Nephron progenitor cell (in vitro differentiated cells): ENCODE data around the gene FITM1.

Experiments
- DNase-seq: peaks from one replicate; pipeline ENCODE4 v3.0.0; 2021
- H3K27ac Mint-ChIP-seq: 2 replicates; pipeline ENCODE4 v1.8.0; 2021; ENCODE audit warnings: mild to moderate bottlenecking, moderate library complexity, mixed read lengths
- H3K27me3 Mint-ChIP-seq: 2 replicates; pipeline ENCODE4 v1.8.0; 2021; ENCODE audit warnings: mild to moderate bottlenecking, low read depth, mixed read lengths; ENCODE audit not compliant: poor library complexity
- H3K36me3 Mint-ChIP-seq: 2 replicates; pipeline ENCODE4 v1.8.0; 2021; ENCODE audit warnings: low read depth, mixed read lengths
- H3K4me1 Mint-ChIP-seq: 2 replicates; pipeline ENCODE4 v1.8.0; 2021; ENCODE audit warnings: mixed read lengths
- H3K4me3 Mint-ChIP-seq: 2 replicates; pipeline ENCODE4 v1.8.0; 2021; ENCODE audit warnings: mild to moderate bottlenecking, moderate library complexity, mixed read lengths
- H3K9me3 Mint-ChIP-seq: 2 replicates; pipeline ENCODE4 v1.8.0; 2021; ENCODE audit warnings: mild to moderate bottlenecking, moderate library complexity, mixed read lengths
- TF ChIP-seq, protein P1 (sequence below): fragments of 200-600 bp; sonication (generic); IDR thresholded peaks from 2 replicates; pipeline ENCODE4 v1.5.0; 2021; ENCODE audit warnings: antibody characterized with exemption

Gene FITM1

DNA sequence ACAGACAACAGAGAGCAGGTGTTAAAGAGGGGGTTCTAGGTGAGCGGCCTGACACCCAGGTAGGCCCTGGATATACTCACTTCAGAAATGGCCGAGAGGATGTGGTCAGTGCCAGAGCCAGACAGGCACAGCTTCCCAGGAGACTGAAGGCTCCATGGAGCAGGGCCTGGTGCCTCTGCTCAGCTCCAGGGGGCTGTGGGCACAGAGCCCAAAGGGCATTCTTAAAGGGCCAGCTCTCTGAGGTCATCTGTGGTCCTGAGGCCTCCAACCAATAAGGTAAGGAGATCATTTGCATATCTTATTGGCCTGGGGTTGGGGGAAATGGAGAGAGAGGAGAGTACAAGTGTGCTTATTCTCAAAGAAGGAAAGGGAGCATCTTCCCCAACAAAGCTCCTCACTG is 46.0 kb upstream of the FITM1 start:
- peaks cover 54% of the 10 kb centered on the region for H3K27me3 Mint-ChIP-seq
- H3K4me1 Mint-ChIP-seq, result peaks cover 44% of the 10 kb centered on the region
- H3K27ac Mint-ChIP-seq, result no peak overlapping the region
- no peaks in the 10 kb centered on the region for H3K9me3 Mint-ChIP-seq
- no peak overlapping the region for H3K4me3 Mint-ChIP-seq
- no peak for DNase-seq
- TF ChIP-seq, protein P1, sequence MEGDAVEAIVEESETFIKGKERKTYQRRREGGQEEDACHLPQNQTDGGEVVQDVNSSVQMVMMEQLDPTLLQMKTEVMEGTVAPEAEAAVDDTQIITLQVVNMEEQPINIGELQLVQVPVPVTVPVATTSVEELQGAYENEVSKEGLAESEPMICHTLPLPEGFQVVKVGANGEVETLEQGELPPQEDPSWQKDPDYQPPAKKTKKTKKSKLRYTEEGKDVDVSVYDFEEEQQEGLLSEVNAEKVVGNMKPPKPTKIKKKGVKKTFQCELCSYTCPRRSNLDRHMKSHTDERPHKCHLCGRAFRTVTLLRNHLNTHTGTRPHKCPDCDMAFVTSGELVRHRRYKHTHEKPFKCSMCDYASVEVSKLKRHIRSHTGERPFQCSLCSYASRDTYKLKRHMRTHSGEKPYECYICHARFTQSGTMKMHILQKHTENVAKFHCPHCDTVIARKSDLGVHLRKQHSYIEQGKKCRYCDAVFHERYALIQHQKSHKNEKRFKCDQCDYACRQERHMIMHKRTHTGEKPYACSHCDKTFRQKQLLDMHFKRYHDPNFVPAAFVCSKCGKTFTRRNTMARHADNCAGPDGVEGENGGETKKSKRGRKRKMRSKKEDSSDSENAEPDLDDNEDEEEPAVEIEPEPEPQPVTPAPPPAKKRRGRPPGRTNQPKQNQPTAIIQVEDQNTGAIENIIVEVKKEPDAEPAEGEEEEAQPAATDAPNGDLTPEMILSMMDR, result no peak
- no peaks in the 10 kb centered on the region for H3K36me3 Mint-ChIP-seq

GRCh38 chr14:24085215-24085614 is 45.2 kb upstream of the FITM1 start:
- peaks cover 42% of the 10 kb centered on the region for H3K4me1 Mint-ChIP-seq
- no peaks in the 10 kb centered on the region for H3K9me3 Mint-ChIP-seq
- no peaks in the 10 kb centered on the region for H3K36me3 Mint-ChIP-seq
- H3K27me3 Mint-ChIP-seq, result peaks cover 46% of the 10 kb centered on the region
- TF ChIP-seq, protein P1, result no peak
- H3K4me3 Mint-ChIP-seq, result no peak overlapping the region
- H3K27ac Mint-ChIP-seq, result peak overlapping the region; percentile 15
- no peak for DNase-seq

DNA sequence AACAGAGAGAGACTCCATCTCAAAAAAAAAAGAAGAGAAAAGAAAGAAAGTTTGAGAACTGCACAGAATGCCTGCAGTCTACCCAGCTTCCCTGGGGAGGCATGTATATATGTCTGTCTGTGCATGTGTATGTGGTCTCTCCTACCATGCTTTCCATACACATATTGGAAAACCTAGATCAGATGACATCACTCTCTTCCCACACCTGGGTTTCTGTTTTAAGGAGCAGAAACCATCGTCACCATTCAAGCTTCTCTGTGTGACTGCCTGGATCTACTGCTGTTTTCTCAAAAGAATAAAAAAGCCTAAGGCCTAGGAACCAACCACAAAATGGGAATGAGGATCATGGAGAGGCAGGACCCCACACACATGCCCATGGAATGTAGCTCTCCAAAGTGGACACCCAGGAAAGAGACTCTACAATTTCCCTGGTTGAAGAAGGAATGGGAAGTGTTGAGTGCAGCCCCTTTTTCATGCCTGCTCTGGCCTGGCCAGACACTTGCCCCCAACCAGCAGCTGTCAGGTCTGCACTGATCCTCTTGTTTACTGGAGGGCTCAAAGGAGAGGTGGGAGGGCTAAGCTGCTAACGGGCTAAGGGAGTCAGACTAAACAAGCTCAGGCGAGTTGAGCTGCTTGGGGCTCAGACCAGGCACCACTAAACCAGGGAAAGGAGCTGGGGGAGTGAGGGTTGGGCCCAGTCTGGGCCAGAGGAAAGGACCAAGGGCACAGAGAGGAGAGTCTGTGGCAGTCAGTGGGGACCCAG is 44.1 kb upstream of the FITM1 start:
- H3K9me3 Mint-ChIP-seq, result no peaks in the 10 kb centered on the region
- H3K27me3 Mint-ChIP-seq, result peaks cover 39% of the 10 kb centered on the region
- no peaks in the 10 kb centered on the region for H3K36me3 Mint-ChIP-seq
- H3K27ac Mint-ChIP-seq, result no peak overlapping the region
- DNase-seq, result no peak
- H3K4me3 Mint-ChIP-seq, result no peak overlapping the region
- TF ChIP-seq, protein P1, result no peak
- peaks cover 39% of the 10 kb centered on the region for H3K4me1 Mint-ChIP-seq

DNA sequence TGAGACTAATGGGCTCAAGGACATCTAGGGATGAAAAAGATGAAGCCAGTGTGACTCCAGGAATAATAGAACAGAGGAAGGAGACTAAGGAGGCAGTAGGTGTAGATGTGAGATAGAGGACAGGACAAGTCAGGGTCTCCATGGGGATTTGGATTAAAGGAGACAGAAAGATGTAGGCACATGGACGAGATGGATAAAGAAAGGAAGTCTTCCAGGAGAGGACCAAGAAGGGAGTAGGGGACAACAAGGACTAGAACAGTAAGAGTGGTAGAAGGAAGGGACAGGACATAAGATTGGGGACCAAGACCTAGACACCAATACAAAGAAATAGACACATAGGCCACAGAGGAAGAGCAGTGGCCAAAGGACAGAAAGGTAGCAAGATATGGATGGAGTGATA is 43.5 kb upstream of the FITM1 start:
- peaks cover 37% of the 10 kb centered on the region for H3K27me3 Mint-ChIP-seq
- H3K4me3 Mint-ChIP-seq, result no peak overlapping the region
- H3K27ac Mint-ChIP-seq, result no peak overlapping the region
- TF ChIP-seq, protein P1, result no peak
- peaks cover 36% of the 10 kb centered on the region for H3K4me1 Mint-ChIP-seq
- H3K9me3 Mint-ChIP-seq, result no peaks in the 10 kb centered on the region
- no peak for DNase-seq
- H3K36me3 Mint-ChIP-seq, result no peaks in the 10 kb centered on the region

DNA sequence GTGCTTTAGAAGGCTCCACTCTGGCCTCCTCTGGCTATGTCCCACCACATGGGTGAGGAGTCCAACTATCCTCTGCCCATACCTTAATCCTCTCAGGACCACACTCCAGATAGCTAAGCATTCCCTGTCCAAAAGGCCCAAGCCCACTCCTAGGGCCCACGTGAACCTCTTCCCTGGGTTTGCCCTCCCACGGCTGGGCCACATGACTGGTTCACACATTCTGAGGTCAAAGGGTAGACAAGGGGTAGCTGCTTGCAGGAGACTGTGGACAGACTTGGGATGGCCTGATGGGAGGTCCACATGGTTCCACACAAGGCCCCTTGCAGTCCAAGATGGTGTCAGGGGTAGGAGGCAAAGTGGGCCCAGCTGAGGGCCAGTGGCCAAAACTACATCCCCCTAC is 42.4 kb upstream of the FITM1 start:
- no peaks in the 10 kb centered on the region for H3K9me3 Mint-ChIP-seq
- TF ChIP-seq, protein P1, result no peak
- peaks cover 26% of the 10 kb centered on the region for H3K27me3 Mint-ChIP-seq

GRCh38 chr14:24089890-24090289 is 40.6 kb upstream of the FITM1 start:
- Mint-ChIP-seq H3K27me3 (peaks cover 11% of the 10 kb centered on the region), H3K36me3 (no peaks in the 10 kb centered on the region), H3K9me3 (no peaks in the 10 kb centered on the region), H3K4me3 (no peak overlapping the region), H3K27ac (no peak overlapping the region), H3K4me1 (peaks cover 44% of the 10 kb centered on the region)
- no peak for DNase-seq
- TF ChIP-seq, protein P1, result no peak

More for the DNA sequence above, 42.4 kb upstream of the FITM1 start:
- H3K4me3 Mint-ChIP-seq, result no peak overlapping the region
- no peaks in the 10 kb centered on the region for H3K36me3 Mint-ChIP-seq
- H3K4me1 Mint-ChIP-seq, result peaks cover 34% of the 10 kb centered on the region
- no peak overlapping the region for H3K27ac Mint-ChIP-seq
- DNase-seq, result no peak
